ENCODE data around the gene CSRNP3.
"Not testable (repeated sequence)": the region's sequence is repeated elsewhere in the genome, so short reads cannot be mapped to it uniquely, and the experiment has no call there.

Gene CSRNP3

GRCh38 chr2:165647409-165647808 is 177.9 kb downstream of the CSRNP3 start:
- no peaks in the 10 kb centered on the region; the same call in 1 of the 2 replicates for H3K4me1 ChIP-seq
- no peak for DNase-seq (ENCODE audit: low spot score in 2 of 2)
- H3K4me3 ChIP-seq, result no peak overlapping the region
- in situ Hi-C loops (cut with MboI; ENCODE audit: low sequenced_read_pairs), result no loop called here
- H3K36me3 ChIP-seq (replicated peaks), result no peaks in the 10 kb centered on the region
- no peaks in the 10 kb centered on the region for H3K27me3 ChIP-seq (ENCODE audit: low read depth)
- H3K9me3 ChIP-seq, result no peaks in the 10 kb centered on the region

GRCh38 chr2:165648801-165649200 is 179.3 kb downstream of the CSRNP3 start:
- DNase-seq (ENCODE audit: low spot score in 2 of 2), result no peak
- no peaks in the 10 kb centered on the region for H3K9me3 ChIP-seq
- H3K4me3 ChIP-seq, result no peak overlapping the region
- no peaks in the 10 kb centered on the region; the same call in 1 of the 2 replicates for H3K4me1 ChIP-seq
- H3K27me3 ChIP-seq (ENCODE audit: low read depth), result no peaks in the 10 kb centered on the region
- in situ Hi-C loops (cut with MboI; ENCODE audit: low sequenced_read_pairs), result no loop called here
- H3K36me3 ChIP-seq (replicated peaks), result no peaks in the 10 kb centered on the region

- H3K27me3 ChIP-seq (ENCODE audit: low read depth), result no peaks in the 10 kb centered on the region
- H3K4me3 ChIP-seq, result no peak overlapping the region
- H3K4me1 ChIP-seq, result no peaks in the 10 kb centered on the region; the same call in 1 of the 2 replicates
- H3K9me3 ChIP-seq, result no peaks in the 10 kb centered on the region
- no peak for DNase-seq (ENCODE audit: low spot score in 2 of 2)
- in situ Hi-C loops (cut with MboI; ENCODE audit: low sequenced_read_pairs), result no loop called here
- H3K36me3 ChIP-seq (replicated peaks), result no peaks in the 10 kb centered on the region
Measured at GRCh38 chr2:165651233-165651632, 181.7 kb downstream of the CSRNP3 start.

GRCh38 chr2:165655661-165656060 is 186.2 kb downstream of the CSRNP3 start:
- H3K27me3 ChIP-seq (ENCODE audit: low read depth), result no peaks in the 10 kb centered on the region
- H3K9me3 ChIP-seq, result no peaks in the 10 kb centered on the region
- no peaks in the 10 kb centered on the region for H3K4me1 ChIP-seq
- no peak overlapping the region for H3K4me3 ChIP-seq
- in situ Hi-C loops (cut with MboI; ENCODE audit: low sequenced_read_pairs), result no loop called here
- no peaks in the 10 kb centered on the region for H3K36me3 ChIP-seq (replicated peaks)
- no peak for DNase-seq (ENCODE audit: low spot score in 2 of 2)

GRCh38 chr2:165660361-165660760 is 190.9 kb downstream of the CSRNP3 start:
- H3K4me3 ChIP-seq, result no peak overlapping the region
- in situ Hi-C loops (cut with MboI; ENCODE audit: low sequenced_read_pairs), result no loop called here
- no peaks in the 10 kb centered on the region for H3K27me3 ChIP-seq (ENCODE audit: low read depth)

GRCh38 chr2:165662720-165663119 is 193.2 kb downstream of the CSRNP3 start:
- H3K27me3 ChIP-seq (ENCODE audit: low read depth), result no peaks in the 10 kb centered on the region
- no peaks in the 10 kb centered on the region for H3K4me1 ChIP-seq
- DNase-seq (ENCODE audit: low spot score in 2 of 2), result no peak
- no peak overlapping the region for H3K4me3 ChIP-seq
- in situ Hi-C loops (cut with MboI; ENCODE audit: low sequenced_read_pairs), result no loop called here
- H3K36me3 ChIP-seq (replicated peaks), result no peaks in the 10 kb centered on the region
- H3K9me3 ChIP-seq, result no peaks in the 10 kb centered on the region

More at GRCh38 chr2:165660361-165660760, 190.9 kb downstream of the CSRNP3 start:
- no peaks in the 10 kb centered on the region for H3K36me3 ChIP-seq (replicated peaks)
- no peak for DNase-seq (ENCODE audit: low spot score in 2 of 2)
- no peaks in the 10 kb centered on the region for H3K4me1 ChIP-seq
- H3K9me3 ChIP-seq, result no peaks in the 10 kb centered on the region

- Histone ChIP-seq H3K4me3 (no peak overlapping the region), H3K36me3 (replicated peaks) (no peaks in the 10 kb centered on the region), H3K9me3 (no peaks in the 10 kb centered on the region), H3K4me1 (no peaks in the 10 kb centered on the region), H3K27me3 (ENCODE audit: low read depth) (no peaks in the 10 kb centered on the region)
- in situ Hi-C loops (cut with MboI; ENCODE audit: low sequenced_read_pairs), result no loop called here
- DNase-seq (ENCODE audit: low spot score in 2 of 2), result no peak
Measured at GRCh38 chr2:165665614-165666013, 196.1 kb downstream of the CSRNP3 start.

- H3K4me1 ChIP-seq; H3K9me3 ChIP-seq; DNase-seq (ENCODE audit: low spot score in 2 of 2); H3K36me3 ChIP-seq (replicated peaks); H3K4me3 ChIP-seq; in situ Hi-C loops (cut with MboI; ENCODE audit: low sequenced_read_pairs); H3K27me3 ChIP-seq (ENCODE audit: low read depth): not testable (repeated sequence)
Measured at GRCh38 chr2:165666073-165666472, 196.6 kb downstream of the CSRNP3 start.

GRCh38 chr2:165666605-165667004 is 197.1 kb downstream of the CSRNP3 start:
- in situ Hi-C loops (cut with MboI; ENCODE audit: low sequenced_read_pairs), result no loop called here
- no peak for DNase-seq (ENCODE audit: low spot score in 2 of 2)
- H3K27me3 ChIP-seq (ENCODE audit: low read depth), result no peaks in the 10 kb centered on the region
- H3K4me3 ChIP-seq, result no peak overlapping the region
- no peaks in the 10 kb centered on the region for H3K4me1 ChIP-seq
- no peaks in the 10 kb centered on the region for H3K9me3 ChIP-seq
- H3K36me3 ChIP-seq (replicated peaks), result no peaks in the 10 kb centered on the region

- in situ Hi-C loops (cut with MboI; ENCODE audit: low sequenced_read_pairs), result no loop called here
- no peaks in the 10 kb centered on the region for H3K36me3 ChIP-seq (replicated peaks)
- DNase-seq (ENCODE audit: low spot score in 2 of 2), result no peak
Measured at GRCh38 chr2:165667375-165667774, 197.9 kb downstream of the CSRNP3 start.

GRCh38 chr2:165674780-165675179 is 205.3 kb downstream of the CSRNP3 start:
- Histone ChIP-seq H3K36me3 (replicated peaks) (no peaks in the 10 kb centered on the region), H3K9me3 (no peaks in the 10 kb centered on the region), H3K4me1 (no peaks in the 10 kb centered on the region), H3K4me3 (no peak overlapping the region), H3K27me3 (ENCODE audit: low read depth) (no peaks in the 10 kb centered on the region)
- DNase-seq (ENCODE audit: low spot score in 2 of 2), result no peak
- in situ Hi-C loops (cut with MboI; ENCODE audit: low sequenced_read_pairs), result loop anchor here (25.0 kb wide), 1 partner anchor 262 kb away; no protein-coding TSS in a partner anchor

More at GRCh38 chr2:165667375-165667774, 197.9 kb downstream of the CSRNP3 start:
- no peaks in the 10 kb centered on the region for H3K27me3 ChIP-seq (ENCODE audit: low read depth)
- no peaks in the 10 kb centered on the region for H3K4me1 ChIP-seq
- no peak overlapping the region for H3K4me3 ChIP-seq
- H3K9me3 ChIP-seq, result no peaks in the 10 kb centered on the region

- no peaks in the 10 kb centered on the region for H3K4me1 ChIP-seq
- no peaks in the 10 kb centered on the region for H3K9me3 ChIP-seq
- no peaks in the 10 kb centered on the region for H3K27me3 ChIP-seq (ENCODE audit: low read depth)
- DNase-seq (ENCODE audit: low spot score in 2 of 2), result no peak
- in situ Hi-C loops (cut with MboI; ENCODE audit: low sequenced_read_pairs), result loop anchor here (25.0 kb wide), 1 partner anchor 263 kb away; no protein-coding TSS in a partner anchor
- no peaks in the 10 kb centered on the region for H3K36me3 ChIP-seq (replicated peaks)
- no peak overlapping the region for H3K4me3 ChIP-seq
Measured at GRCh38 chr2:165675551-165675968, 206.1 kb downstream of the CSRNP3 start.

- Histone ChIP-seq H3K27me3 (ENCODE audit: low read depth) (no peaks in the 10 kb centered on the region; the same call in 1 of the 2 replicates), H3K4me3 (no peak overlapping the region), H3K36me3 (replicated peaks) (no peaks in the 10 kb centered on the region), H3K9me3 (no peaks in the 10 kb centered on the region), H3K4me1 (no peaks in the 10 kb centered on the region)
- no peak for DNase-seq (ENCODE audit: low spot score in 2 of 2)
- in situ Hi-C loops (cut with MboI; ENCODE audit: low sequenced_read_pairs), result loop anchor here (25.0 kb wide), 1 partner anchor 267 kb away; no protein-coding TSS in a partner anchor
Measured at GRCh38 chr2:165678882-165679281, 209.4 kb downstream of the CSRNP3 start.

- no peaks in the 10 kb centered on the region; the same call in 1 of the 2 replicates for H3K27me3 ChIP-seq (ENCODE audit: low read depth)
- H3K9me3 ChIP-seq, result no peaks in the 10 kb centered on the region
- H3K36me3 ChIP-seq (replicated peaks), result no peaks in the 10 kb centered on the region
- in situ Hi-C loops (cut with MboI; ENCODE audit: low sequenced_read_pairs), result loop anchor here (25.0 kb wide), 1 partner anchor 267 kb away; no protein-coding TSS in a partner anchor
- H3K4me3 ChIP-seq, result no peak overlapping the region
- DNase-seq (ENCODE audit: low spot score in 2 of 2), result no peak
- no peaks in the 10 kb centered on the region for H3K4me1 ChIP-seq
Measured at GRCh38 chr2:165679621-165680020, 210.1 kb downstream of the CSRNP3 start.

GRCh38 chr2:165681841-165682240 is 212.3 kb downstream of the CSRNP3 start:
- Histone ChIP-seq H3K4me1 (no peaks in the 10 kb centered on the region), H3K9me3 (no peaks in the 10 kb centered on the region), H3K27me3 (ENCODE audit: low read depth) (no peaks in the 10 kb centered on the region; the same call in 1 of the 2 replicates), H3K4me3 (no peak overlapping the region), H3K36me3 (replicated peaks) (no peaks in the 10 kb centered on the region)
- DNase-seq (ENCODE audit: low spot score in 2 of 2), result peak in 1 of 2 experiments; percentile 24
- in situ Hi-C loops (cut with MboI; ENCODE audit: low sequenced_read_pairs), result loop anchor here (25.0 kb wide), 1 partner anchor 270 kb away; no protein-coding TSS in a partner anchor
